Measurements from ENCODE around the gene KAT8. TPM values are rescaled to one million over a fixed set of nuclear protein-coding genes. Genes with fewer than 3 reads are reported as not detected.

KAT8 gene
- total and polyA plus RNA-seq, 2 of the 13 experiments (the other 11 are each of a cell fraction or from before 2014, with no cell fraction given): 79.0 to 84.2 TPM

DNA sequence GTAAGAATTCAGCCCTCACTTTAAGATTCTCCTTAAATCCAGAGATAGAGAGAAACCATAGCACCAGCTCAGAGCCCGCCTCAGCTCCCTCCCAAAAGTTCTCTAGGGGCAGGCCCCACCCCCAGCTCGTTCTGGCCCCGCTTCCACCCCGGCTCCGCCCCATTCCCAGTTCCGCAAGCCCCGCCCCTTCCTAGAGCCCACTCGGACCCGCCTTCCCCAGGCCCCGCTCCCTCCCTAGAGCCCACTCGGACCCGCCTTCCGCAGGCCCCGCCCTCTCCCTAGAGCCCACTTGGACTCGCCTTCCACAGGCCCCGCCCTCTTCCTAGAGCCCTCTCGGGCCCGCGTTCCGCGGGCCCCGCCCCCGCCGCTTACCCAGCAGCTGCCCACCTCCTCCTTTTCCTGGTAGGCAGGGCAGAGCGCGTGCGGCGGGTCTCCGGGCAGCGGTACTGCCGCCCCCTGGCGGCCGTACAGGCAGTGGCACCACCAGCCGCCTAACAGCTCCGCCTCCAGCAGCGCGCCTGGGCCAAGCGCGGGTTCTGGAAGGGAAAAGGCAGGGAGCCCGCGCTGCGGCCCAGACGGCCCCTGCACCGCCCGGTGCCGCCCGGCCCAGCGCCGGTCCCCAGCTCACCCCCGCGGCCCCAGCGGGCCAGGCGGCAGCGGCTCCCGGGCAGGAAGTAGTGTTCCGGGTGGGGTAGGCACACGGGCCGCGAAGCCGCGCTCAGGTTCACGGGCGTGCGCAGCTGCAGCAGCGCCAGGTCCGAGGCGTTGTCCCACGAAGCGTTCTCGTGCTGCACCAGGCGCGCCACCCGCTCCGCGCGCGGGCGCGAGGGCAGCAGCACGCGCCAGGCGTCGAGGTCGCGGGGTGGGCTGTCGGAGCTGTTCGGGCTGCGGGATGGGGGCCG lies 24.9 kb downstream of the KAT8 start (continued):
- TF ChIP-seq CCAR2 (optimal IDR thresholded peaks at IDR 0.05; ENCODE audit: low read depth, low read length): no peak
- TF ChIP-seq BCL6 (CRISPR knock-in tag; IDR thresholded peaks at IDR 0.05): peak; percentile 89
- TF ChIP-seq ZNF33B (CRISPR knock-in tag; IDR thresholded peaks at IDR 0.05): 0 out of 2 replicates have a peak, but pooled peaks have one; percentile 80
- TF ChIP-seq ZC3H4 (CRISPR knock-in tag; IDR thresholded peaks at IDR 0.05; ENCODE audit: borderline replicate concordance): no peak
- TF ChIP-seq SMAD1 (CRISPR knock-in tag; IDR thresholded peaks at IDR 0.05; ENCODE audit: borderline replicate concordance, low read depth): peak; percentile 75; the same call in 1 of the 2 replicates
- TF ChIP-seq ZNF772 (CRISPR knock-in tag; IDR thresholded peaks at IDR 0.05): peak; percentile 98
- TF ChIP-seq RFX1 (IDR thresholded peaks at IDR 0.05): no peak
- no peak for TF ChIP-seq HHEX (CRISPR knock-in tag; IDR thresholded peaks at IDR 0.05)
- no peak for TF ChIP-seq ZNF644 (CRISPR knock-in tag; IDR thresholded peaks at IDR 0.05; ENCODE audit: low read depth)
- TF ChIP-seq CEBPB (IDR thresholded peaks at IDR 0.05; ENCODE audit: borderline replicate concordance, low read depth, low read length): no peak
- no peak for TF ChIP-seq ZNF251 (CRISPR knock-in tag; IDR thresholded peaks at IDR 0.05)
- no peak for TF ChIP-seq ZNF280B (CRISPR knock-in tag; IDR thresholded peaks at IDR 0.05; ENCODE audit: borderline replicate concordance)
- peak; percentile 92 for TF ChIP-seq HNRNPK (IDR thresholded peaks at IDR 0.05; ENCODE audit: low read depth, low read length, poor library complexity, severe bottlenecking)
- no peak for TF ChIP-seq ZFYVE20 (CRISPR knock-in tag; IDR thresholded peaks at IDR 0.05; ENCODE audit: borderline replicate concordance, low read depth)
- TF ChIP-seq, protein P1, sequence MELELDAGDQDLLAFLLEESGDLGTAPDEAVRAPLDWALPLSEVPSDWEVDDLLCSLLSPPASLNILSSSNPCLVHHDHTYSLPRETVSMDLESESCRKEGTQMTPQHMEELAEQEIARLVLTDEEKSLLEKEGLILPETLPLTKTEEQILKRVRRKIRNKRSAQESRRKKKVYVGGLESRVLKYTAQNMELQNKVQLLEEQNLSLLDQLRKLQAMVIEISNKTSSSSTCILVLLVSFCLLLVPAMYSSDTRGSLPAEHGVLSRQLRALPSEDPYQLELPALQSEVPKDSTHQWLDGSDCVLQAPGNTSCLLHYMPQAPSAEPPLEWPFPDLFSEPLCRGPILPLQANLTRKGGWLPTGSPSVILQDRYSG (CRISPR knock-in tag; IDR thresholded peaks at IDR 0.05): no peak
- no peak; the same call in 1 of the 2 replicates for TF ChIP-seq PHF8 (CRISPR knock-in tag; IDR thresholded peaks at IDR 0.05)
- no peak for TF ChIP-seq NPAS2 (CRISPR knock-in tag; IDR thresholded peaks at IDR 0.05; ENCODE audit: borderline replicate concordance)
- TF ChIP-seq GATAD1 (CRISPR knock-in tag; IDR thresholded peaks at IDR 0.05): peak; percentile 80
- peak; percentile 41 for TF ChIP-seq AGO1 (IDR thresholded peaks at IDR 0.05; ENCODE audit: low read depth, low read length, poor library complexity, severe bottlenecking)
- TF ChIP-seq ONECUT2 (CRISPR knock-in tag; IDR thresholded peaks at IDR 0.05): no peak
- TF ChIP-seq, protein P2, sequence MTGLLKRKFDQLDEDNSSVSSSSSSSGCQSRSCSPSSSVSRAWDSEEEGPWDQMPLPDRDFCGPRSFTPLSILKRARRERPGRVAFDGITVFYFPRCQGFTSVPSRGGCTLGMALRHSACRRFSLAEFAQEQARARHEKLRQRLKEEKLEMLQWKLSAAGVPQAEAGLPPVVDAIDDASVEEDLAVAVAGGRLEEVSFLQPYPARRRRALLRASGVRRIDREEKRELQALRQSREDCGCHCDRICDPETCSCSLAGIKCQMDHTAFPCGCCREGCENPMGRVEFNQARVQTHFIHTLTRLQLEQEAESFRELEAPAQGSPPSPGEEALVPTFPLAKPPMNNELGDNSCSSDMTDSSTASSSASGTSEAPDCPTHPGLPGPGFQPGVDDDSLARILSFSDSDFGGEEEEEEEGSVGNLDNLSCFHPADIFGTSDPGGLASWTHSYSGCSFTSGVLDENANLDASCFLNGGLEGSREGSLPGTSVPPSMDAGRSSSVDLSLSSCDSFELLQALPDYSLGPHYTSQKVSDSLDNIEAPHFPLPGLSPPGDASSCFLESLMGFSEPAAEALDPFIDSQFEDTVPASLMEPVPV (CRISPR knock-in tag; IDR thresholded peaks at IDR 0.05): peak; percentile 52; the same call in 1 of the 2 replicates
- TF ChIP-seq PRPF4 (IDR thresholded peaks at IDR 0.05; ENCODE audit: low read depth, low read length, poor library complexity, severe bottlenecking): no peak
- 0 out of 2 replicates have a peak, but pooled peaks have one; percentile 16 for TF ChIP-seq ZNF124 (CRISPR knock-in tag; IDR thresholded peaks at IDR 0.05)
- TF ChIP-seq SMC3 (IDR thresholded peaks at IDR 0.05; ENCODE audit: low read length): peak; percentile 67; the same call in 1 of the 2 replicates
- no peak for TF ChIP-seq ZNF841 (CRISPR knock-in tag; IDR thresholded peaks at IDR 0.05; ENCODE audit: borderline replicate concordance)
- TF ChIP-seq ZFP82 (CRISPR knock-in tag; IDR thresholded peaks at IDR 0.05; ENCODE audit: borderline replicate concordance): peak; percentile 46; the same call in 1 of the 2 replicates
- TF ChIP-seq NKX3-1 (CRISPR knock-in tag; IDR thresholded peaks at IDR 0.05): no peak; the same call in 1 of the 2 replicates
- TF ChIP-seq POLR2A (IDR thresholded peaks at IDR 0.05; ENCODE audit: insufficient read depth in 1 of 2, low read depth in 2 of 2, low read length in 2 of 2): no peak

Measured in HepG2 (cell line).